ENCODE measurements around the gene NFKB2. TPM values are rescaled to one million over a fixed set of nuclear protein-coding genes. Genes with fewer than 3 reads are reported as not detected.

The NFKB2 gene
- total and polyA plus RNA-seq, 2 of the 8 experiments (the other 6 are each of a cell fraction or from before 2014, with no cell fraction given) = 20.4 to 31.4 TPM

GRCh38 chr10:102384053-102384452 lies 11.5 kb upstream of the NFKB2 start:
- H3K23ac ChIP-seq (ENCODE audit: insufficient read length) = no peak overlapping the region
- H4K20me1 ChIP-seq (replicated peaks in 1 of 2; ENCODE audit: control insufficient read depth in 1 of 2, insufficient read depth in 2 of 2, low read length in 2 of 2) = peaks cover 0 to 2% of the 10 kb centered on the region in 2 experiments
- H3K36me3 ChIP-seq (ENCODE audit: control insufficient read depth in 2 of 4, insufficient read depth in 4 of 4, low read length in 3 of 4) = peaks cover 3 to 15% (median 7%) of the 10 kb centered on the region in 4 experiments; a peak in 5 of 8 replicates
- DNase-seq (ENCODE audit: low read depth in 1 of 2, low spot score in 2 of 2) (peak in 1 of 2 experiments; percentile 63), FAIRE-seq (peak; percentile 82)
- H3K4me3 ChIP-seq (ENCODE audit: extremely low read depth in 1 of 4, insufficient read depth in 2 of 4, low read depth in 3 of 4, low read length in 4 of 4) = no peak overlapping the region
- H3K4ac ChIP-seq (replicated peaks; ENCODE audit: insufficient read length, low read depth, low read length) = no peak overlapping the region
- TF ChIP-seq RAD21 (IDR thresholded peaks at IDR 0.05 in 1 of 2, conservative IDR thresholded peaks at IDR 0.05 in 1 of 2; ENCODE audit: low read depth in 2 of 2, low read length in 2 of 2) = peak; percentile 66 to 72
- TF ChIP-seq CTCF (IDR thresholded peaks at IDR 0.05; ENCODE audit: control extremely low read depth in 1 of 3, insufficient read depth in 1 of 3, low read depth in 1 of 3, low read length in 3 of 3) = peak; percentile 83 to 87 (median 84)
- no peak for TF ChIP-seq TEAD4 (IDR thresholded peaks at IDR 0.05; ENCODE audit: low read depth, low read length)
- TF ChIP-seq TCF12 (IDR thresholded peaks at IDR 0.05; ENCODE audit: low read depth, low read length) = no peak
- no peak overlapping the region for H2BK120ac ChIP-seq (replicated peaks; ENCODE audit: low read depth, low read length)
- no peak overlapping the region for H2BK12ac ChIP-seq (ENCODE audit: low read depth, low read length)
- no peak overlapping the region for H3K14ac ChIP-seq (ENCODE audit: insufficient read length)
- no peak overlapping the region for H2BK20ac ChIP-seq (ENCODE audit: low read length)
- H3K23me2 ChIP-seq (ENCODE audit: low read depth, low read length) = no peaks in the 10 kb centered on the region
- no peak overlapping the region for H2AK5ac ChIP-seq (ENCODE audit: low read depth, low read length)
- no peak overlapping the region for H2BK15ac ChIP-seq (ENCODE audit: low read length)
- ChIA-PET POLR2A (ENCODE audit: partially characterized antibody) (interaction anchor here (0.8 to 2.3 kb wide), 3 partner anchors 16 to 153 kb away, joined by 3 to 9 read pairs (median 4); no protein-coding TSS in a partner anchor), CTCF (ENCODE audit: partially characterized antibody) (interaction anchor here (0.6 to 17.7 kb wide), 34 partner anchors 10 to 327 kb away, joined by 3 to 357 read pairs (median 5); partner anchors contain the start of genes ELOVL3, FBXL15 and NFKB2)
- no peak overlapping the region for H3K18ac ChIP-seq (ENCODE audit: extremely low read depth, low read length)
- no peaks in the 10 kb centered on the region for H3K27me3 ChIP-seq (replicated peaks in 1 of 4; ENCODE audit: control insufficient read depth in 3 of 4, extremely low read depth in 1 of 4, insufficient read depth in 3 of 4, low read length in 3 of 4)
- H3K79me1 ChIP-seq (ENCODE audit: low read depth, low read length) = no peaks in the 10 kb centered on the region
- H2AFZ ChIP-seq (ENCODE audit: low read length) = no peak overlapping the region
- H3K9ac ChIP-seq (replicated peaks in 1 of 4; ENCODE audit: extremely low read depth in 1 of 4, low read depth in 3 of 4, low read length in 3 of 4) = no peak overlapping the region
- 0 out of 7 replicates have a peak, but pooled peaks cover 0 to 2% (median 0%) of the 10 kb centered on the region in 4 experiments for H3K4me1 ChIP-seq (replicated peaks in 1 of 4; ENCODE audit: control insufficient read depth in 3 of 4, insufficient read depth in 4 of 4, low read length in 3 of 4)
- H4K91ac ChIP-seq (replicated peaks; ENCODE audit: insufficient read length, low read length) = no peak overlapping the region
- no peaks in the 10 kb centered on the region for H3K9me3 ChIP-seq (ENCODE audit: insufficient read depth in 2 of 2, low read depth in 1 of 2, low read length in 1 of 2)
- H3K4me2 ChIP-seq (ENCODE audit: insufficient read depth in 1 of 2, low read depth in 2 of 2, low read length in 2 of 2) = no peak overlapping the region
- no peak overlapping the region for H3K56ac ChIP-seq (replicated peaks; ENCODE audit: insufficient read length, low read depth, low read length)
- H2BK5ac ChIP-seq (ENCODE audit: low read depth, low read length) = no peak overlapping the region
- no peak overlapping the region for H4K5ac ChIP-seq (ENCODE audit: insufficient read length, low read depth, low read length)
- no peak overlapping the region for H3K27ac ChIP-seq (ENCODE audit: low read depth, low read length)
- 48% methylated on average over 6 of the region's 6 CpGs; no CpG with 5 or more reads in 1 of the 2 experiments for WGBS, 2 experiments (ENCODE audit: extremely low coverage in 1 of 2, insufficient coverage in 1 of 2, insufficient read length in 1 of 2, insufficient replicate concordance in 2 of 2, low coverage in 1 of 2, low lambda C conversion rate in 2 of 2, missing lambda C conversion rate in 1 of 2)
- no peak overlapping the region for H4K8ac ChIP-seq (ENCODE audit: extremely low read depth, insufficient read depth, low read length)
- no peaks in the 10 kb centered on the region for H3K79me2 ChIP-seq (ENCODE audit: control insufficient read depth in 1 of 2, insufficient read depth in 2 of 2, low read length in 2 of 2)
